Smooth muscle cell of trachea (primary cell): ENCODE measurements around the gene FCGR3B. TPM values are rescaled to one million over a fixed set of nuclear protein-coding genes. Genes with fewer than 3 reads are reported as not detected.

Experiments used
- total RNA-seq: library from RNA; depleted of rRNA; stranded (reverse); fragments of >200 nt; gene quantifications from 2 replicates; pipeline ENCODE4 v1.2.1, GENCODE V29; 2014

Gene FCGR3B
- not detected in 2 replicates for total RNA-seq

DNA sequence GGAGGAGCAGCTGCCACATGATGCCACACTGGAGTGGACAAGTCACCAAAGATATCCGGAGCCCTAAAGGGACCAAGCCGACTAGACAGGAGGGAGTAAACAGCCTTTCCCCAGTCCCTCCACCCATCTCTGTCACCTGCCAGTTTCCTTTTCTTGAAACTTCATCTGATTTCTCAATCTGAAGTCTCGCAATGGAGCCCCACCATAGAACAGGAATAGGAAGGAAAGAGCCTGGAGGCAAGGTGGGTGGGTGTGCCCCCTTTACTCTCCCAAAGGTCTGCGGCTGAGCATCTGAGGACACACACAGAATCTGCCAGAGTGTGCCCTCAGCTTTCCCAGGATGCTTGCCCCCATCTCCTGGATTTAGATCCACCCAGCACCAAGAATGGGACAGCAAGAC is at the start of gene FCGR3B:
FCGR3B (minus strand) TSS at position 101 of the 400 bp plus-strand sequence; CDS start at position 19, 82 bp downstream.

DNA sequence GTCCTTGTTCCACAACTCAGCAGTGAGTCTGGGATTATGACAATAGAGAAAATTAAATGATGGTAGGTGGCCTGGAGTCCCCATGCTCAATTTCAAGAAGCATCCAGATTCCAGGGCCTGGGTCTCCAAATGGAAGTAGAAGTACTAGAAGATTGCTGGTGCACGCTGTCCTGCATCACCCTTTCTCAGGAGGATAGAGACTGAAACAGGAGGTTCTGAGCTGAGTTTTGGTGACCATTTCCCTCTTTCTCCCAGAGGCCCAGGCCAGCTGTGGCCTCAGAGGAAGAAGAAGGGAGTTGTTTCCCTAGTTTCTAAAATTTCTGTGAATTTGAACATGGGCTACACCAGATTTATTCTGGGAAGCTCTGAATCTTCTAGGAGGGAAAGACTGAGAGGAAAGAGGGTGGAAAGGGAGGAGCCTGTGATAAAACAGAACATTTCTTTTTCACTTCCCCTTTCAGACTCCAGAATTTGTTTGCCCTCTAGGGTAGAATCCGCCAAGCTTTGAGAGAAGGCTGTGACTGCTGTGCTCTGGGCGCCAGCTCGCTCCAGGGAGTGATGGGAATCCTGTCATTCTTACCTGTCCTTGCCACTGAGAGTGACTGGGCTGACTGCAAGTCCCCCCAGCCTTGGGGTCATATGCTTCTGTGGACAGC is 31.8 kb upstream of the FCGR3B start, which contains the start of gene FCGR2B:
FCGR2B (plus strand) TSS at position 460 of the 656 bp plus-strand sequence; CDS start at position 559, 99 bp downstream.

Other genes starting within 250 kb of the FCGR3B start
- 4.1 and 5.6 TPM in 2 replicates for gene FCGR2A, start 125.7 kb downstream of the FCGR3B start, total RNA-seq
- gene HSPA6, start 106.6 kb downstream of the FCGR3B start, total RNA-seq = 4.7 and 6.5 TPM in 2 replicates
- gene FCGR3A, start 81.4 kb downstream of the FCGR3B start, total RNA-seq = not detected in 2 replicates
- 0.15 TPM in 1 of 2 replicates, not detected in the other for gene FCGR2B, start 32.0 kb upstream of the FCGR3B start, total RNA-seq
- 1.5 and 2.3 TPM in 2 replicates for gene FCRLA, start 76.1 kb upstream of the FCGR3B start, total RNA-seq
- gene FCRLB, start 90.4 kb upstream of the FCGR3B start, total RNA-seq = 2.0 and 3.6 TPM in 2 replicates
- gene DUSP12, start 118.6 kb upstream of the FCGR3B start, total RNA-seq = 32.7 and 44.1 TPM in 2 replicates
- gene ATF6, start 135.1 kb upstream of the FCGR3B start, total RNA-seq = 20.2 and 24.4 TPM in 2 replicates